Measurements from ENCODE around the gene GPT2. TPM values are rescaled to one million over a fixed set of nuclear protein-coding genes. Genes with fewer than 3 reads are reported as not detected.

GPT2 gene
- total RNA-seq, 2 donors from 2014 or later: 3.3 to 4.5 TPM

- DNase-seq (ENCODE audit: low spot score): no peak
- intact Hi-C loops (cut with DNase I): no loop called here
These were observed 64.5 kb downstream of the GPT2 start for GRCh38 chr16:46948548-46949166.

- DNase-seq (ENCODE audit: low spot score): no peak
These were observed 65.2 kb downstream of the GPT2 start for GRCh38 chr16:46949241-46949892.

GRCh38 chr16:46950009-46950408 is 65.8 kb downstream of the GPT2 start:
- DNase-seq (ENCODE audit: low spot score): no peak
- intact Hi-C loops (cut with DNase I): no loop called here

More at GRCh38 chr16:46949241-46949892, 65.2 kb downstream of the GPT2 start:
- intact Hi-C loops (cut with DNase I): no loop called here

- no peak for DNase-seq (ENCODE audit: low spot score)
- intact Hi-C loops (cut with DNase I): no loop called here
These were observed 70.4 kb downstream of the GPT2 start for GRCh38 chr16:46954562-46954961.

- DNase-seq (ENCODE audit: low spot score): no peak
- intact Hi-C loops (cut with DNase I): no loop called here
These were observed 77.5 kb downstream of the GPT2 start for GRCh38 chr16:46961373-46962353.

GRCh38 chr16:46962629-46963028 is 78.5 kb downstream of the GPT2 start:
- intact Hi-C loops (cut with DNase I): no loop called here
- no peak for DNase-seq (ENCODE audit: low spot score)

GRCh38 chr16:46968063-46968435 is 83.9 kb downstream of the GPT2 start:
- intact Hi-C loops (cut with DNase I): no loop called here
- DNase-seq (ENCODE audit: low spot score): no peak

GRCh38 chr16:46970089-46970488 is 85.9 kb downstream of the GPT2 start:
- intact Hi-C loops (cut with DNase I): no loop called here
- no peak for DNase-seq (ENCODE audit: low spot score)

- intact Hi-C loops (cut with DNase I): no loop called here
- no peak for DNase-seq (ENCODE audit: low spot score)
These were observed 87.1 kb downstream of the GPT2 start for GRCh38 chr16:46971271-46971670.

GRCh38 chr16:46972429-46973206 is 88.5 kb downstream of the GPT2 start:
- intact Hi-C loops (cut with DNase I): no loop called here
- DNase-seq (ENCODE audit: low spot score): peak; percentile 81

GRCh38 chr16:46973207-46973995 is 89.2 kb downstream of the GPT2 start, which contains the start of gene DNAJA2:
Gene DNAJA2, minus strand, starts transcription at chr16:46973674. Its CDS starts 102 bp downstream, at chr16:46973572.
- intact Hi-C loops (cut with DNase I): no loop called here
- DNase-seq (ENCODE audit: low spot score): peak; percentile 98

- no peak for DNase-seq (ENCODE audit: low spot score)
- intact Hi-C loops (cut with DNase I): no loop called here
These were observed 89.8 kb downstream of the GPT2 start for GRCh38 chr16:46973996-46974324.

GRCh38 chr16:46974352-46974751 is 90.2 kb downstream of the GPT2 start:
- intact Hi-C loops (cut with DNase I): no loop called here

GRCh38 chr16:46975165-46975564 is 91.0 kb downstream of the GPT2 start:
- intact Hi-C loops (cut with DNase I): no loop called here
- DNase-seq (ENCODE audit: low spot score): no peak

More at GRCh38 chr16:46974352-46974751, 90.2 kb downstream of the GPT2 start:
- no peak for DNase-seq (ENCODE audit: low spot score)

GRCh38 chr16:46975908-46976470 is 91.8 kb downstream of the GPT2 start:
- intact Hi-C loops (cut with DNase I): no loop called here

GRCh38 chr16:46976550-46976949 is 92.4 kb downstream of the GPT2 start:
- intact Hi-C loops (cut with DNase I): no loop called here
- DNase-seq (ENCODE audit: low spot score): no peak

More at GRCh38 chr16:46975908-46976470, 91.8 kb downstream of the GPT2 start:
- DNase-seq (ENCODE audit: low spot score): no peak

Data from posterior vena cava (tissue), 2 donors.